Measurements from ENCODE around the gene NDST1.

NDST1 gene

DNA sequence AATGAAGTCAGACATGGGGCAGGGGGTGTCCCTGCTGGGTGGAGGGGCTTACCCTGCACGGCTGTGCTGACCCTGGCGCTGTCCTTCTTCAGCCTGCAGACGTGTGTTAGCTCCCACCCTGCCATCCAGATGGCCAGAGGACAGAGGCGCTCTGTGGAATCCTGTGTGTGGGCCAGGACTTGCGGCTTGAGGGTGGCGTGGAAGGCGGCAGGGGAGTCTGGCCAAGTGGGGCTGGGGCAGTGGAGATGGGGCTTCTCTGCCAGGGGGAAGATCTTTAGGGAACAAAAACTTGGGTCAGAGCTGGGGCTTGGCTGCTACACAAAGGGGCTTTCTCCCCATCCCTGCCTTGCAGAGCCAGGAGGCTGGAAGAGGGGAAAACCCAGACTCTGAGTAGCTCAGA lies 86.1 kb downstream of the NDST1 start:
- no peak for DNase-seq

DNA sequence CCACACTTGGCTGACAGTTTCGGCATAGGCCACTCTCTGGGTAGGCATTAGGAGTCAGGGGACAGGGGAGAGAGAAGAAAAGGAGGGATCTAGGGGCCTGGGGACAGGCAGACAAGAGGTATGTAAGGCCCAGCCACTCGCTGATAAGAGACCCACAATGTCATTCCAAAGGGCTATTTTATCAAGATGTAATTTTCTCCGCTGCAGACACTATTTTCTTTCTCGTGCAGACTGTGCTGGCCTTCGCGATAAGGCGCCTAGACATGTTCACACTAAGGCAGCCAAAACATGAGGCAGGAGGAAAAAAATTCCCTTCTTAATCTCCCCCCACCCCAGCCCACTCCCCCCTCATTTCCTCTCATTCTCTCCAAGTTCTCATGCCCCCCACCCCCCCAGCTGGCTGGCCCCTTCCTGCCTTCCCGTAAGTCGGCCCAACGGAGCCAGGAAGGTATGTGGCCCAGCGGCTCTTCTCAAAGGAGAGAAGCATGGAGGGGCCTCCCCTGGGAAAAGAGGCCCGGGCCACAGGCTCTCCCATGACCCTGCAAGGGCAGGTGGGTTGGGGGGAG lies 87.6 kb downstream of the NDST1 start:
- DNase-seq, result no peak

DNA sequence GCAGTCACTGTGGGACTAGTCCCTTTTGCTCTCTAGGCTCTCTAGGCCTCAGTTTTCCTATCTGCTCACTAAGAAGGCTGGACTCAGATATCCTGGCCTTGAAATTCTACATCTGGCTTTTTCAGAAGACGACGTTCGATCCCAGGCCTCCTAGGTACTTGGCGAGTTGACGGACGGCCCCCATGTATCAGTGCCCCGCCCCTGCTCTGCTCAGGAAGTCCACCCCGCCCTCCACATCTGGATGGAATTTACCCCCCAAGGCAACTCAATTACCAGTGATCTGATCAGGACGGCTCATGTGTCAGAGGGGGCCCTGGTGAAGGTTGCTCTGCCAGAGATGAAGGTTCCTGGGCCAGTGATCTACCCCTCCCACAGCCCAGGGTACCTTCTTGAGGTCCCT lies 88.4 kb downstream of the NDST1 start:
- no peak for DNase-seq

DNA sequence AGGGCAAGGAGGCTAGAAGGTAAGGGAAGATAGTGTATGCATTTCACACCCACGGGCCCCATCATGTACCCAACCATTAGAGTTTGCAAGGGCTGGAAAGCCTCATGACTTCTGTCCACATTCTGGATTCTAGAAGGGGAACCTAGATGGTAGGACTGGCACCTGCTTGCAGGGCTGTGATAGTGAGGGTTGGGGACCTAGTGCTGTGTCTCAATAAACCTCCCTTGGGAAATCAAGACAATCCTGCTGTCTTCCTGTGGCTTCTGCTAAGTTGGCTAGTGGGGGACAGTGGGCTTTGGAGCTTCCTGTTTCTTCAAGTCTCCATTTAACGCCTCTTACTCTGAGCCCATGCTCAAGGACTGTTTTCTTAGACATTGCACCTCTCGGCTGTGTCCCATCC lies 88.9 kb downstream of the NDST1 start:
- DNase-seq, result no peak

DNA sequence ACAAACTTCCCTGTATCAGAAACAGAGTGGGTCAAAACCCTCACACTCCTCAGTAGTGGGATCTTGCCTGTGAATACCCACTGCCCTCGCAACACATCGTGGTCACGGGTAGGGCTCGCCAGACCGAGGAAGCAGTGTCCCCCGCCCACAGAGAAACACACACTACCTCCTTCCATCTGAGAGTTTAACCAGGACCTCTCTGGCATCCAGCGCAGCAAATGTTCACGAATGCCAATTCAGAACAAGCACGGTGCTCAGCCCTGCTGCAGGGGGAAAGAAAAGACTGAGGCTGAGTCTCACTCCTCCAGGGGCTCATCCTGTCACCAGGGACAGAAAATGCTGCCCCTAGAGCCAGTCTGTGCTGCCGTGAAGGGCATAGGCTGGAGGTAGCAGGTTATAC lies 90.1 kb downstream of the NDST1 start:
- no peak for DNase-seq

DNA sequence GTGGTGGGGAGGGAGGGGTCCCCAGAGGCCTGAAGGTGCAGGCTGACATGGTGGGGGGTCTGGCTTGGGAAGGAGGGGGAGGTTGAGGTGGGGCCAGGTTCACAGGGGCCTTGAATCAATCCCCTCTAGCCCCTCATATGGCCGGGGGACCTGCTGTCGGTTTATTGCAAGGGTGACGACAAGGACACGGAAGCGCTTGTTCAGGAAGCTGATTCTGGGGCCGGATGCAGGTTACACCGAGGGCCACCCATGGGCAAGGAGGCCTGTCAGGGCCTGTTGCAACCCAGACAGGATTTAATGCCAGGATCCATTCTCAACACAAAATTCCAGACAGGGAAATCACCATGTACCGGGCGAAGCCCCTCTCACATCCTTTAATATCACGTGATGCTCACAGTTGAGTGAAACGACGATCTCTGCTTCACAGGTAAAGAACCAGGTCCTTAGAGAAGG lies 90.9 kb downstream of the NDST1 start:
- no peak for DNase-seq

DNA sequence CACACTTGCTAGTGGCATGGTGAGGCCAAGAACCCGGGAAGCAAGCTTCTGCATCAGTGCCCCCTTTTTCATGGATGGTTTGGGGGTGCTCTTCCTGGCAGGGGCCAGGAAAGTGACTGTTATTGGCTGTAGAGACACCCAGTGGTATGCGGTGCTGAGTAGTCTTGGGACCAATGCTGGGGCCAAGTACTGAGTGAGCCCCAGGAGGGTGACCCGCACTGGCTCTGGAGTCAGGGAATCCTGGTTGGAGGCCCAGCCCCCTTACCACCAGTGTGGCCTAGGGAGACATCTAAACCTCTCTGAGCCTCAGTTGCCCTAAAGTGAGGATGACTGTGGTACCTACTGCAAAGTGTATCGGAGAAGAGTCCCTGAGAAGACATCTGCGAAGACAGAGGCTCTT lies 91.3 kb downstream of the NDST1 start:
- no peak for DNase-seq

DNA sequence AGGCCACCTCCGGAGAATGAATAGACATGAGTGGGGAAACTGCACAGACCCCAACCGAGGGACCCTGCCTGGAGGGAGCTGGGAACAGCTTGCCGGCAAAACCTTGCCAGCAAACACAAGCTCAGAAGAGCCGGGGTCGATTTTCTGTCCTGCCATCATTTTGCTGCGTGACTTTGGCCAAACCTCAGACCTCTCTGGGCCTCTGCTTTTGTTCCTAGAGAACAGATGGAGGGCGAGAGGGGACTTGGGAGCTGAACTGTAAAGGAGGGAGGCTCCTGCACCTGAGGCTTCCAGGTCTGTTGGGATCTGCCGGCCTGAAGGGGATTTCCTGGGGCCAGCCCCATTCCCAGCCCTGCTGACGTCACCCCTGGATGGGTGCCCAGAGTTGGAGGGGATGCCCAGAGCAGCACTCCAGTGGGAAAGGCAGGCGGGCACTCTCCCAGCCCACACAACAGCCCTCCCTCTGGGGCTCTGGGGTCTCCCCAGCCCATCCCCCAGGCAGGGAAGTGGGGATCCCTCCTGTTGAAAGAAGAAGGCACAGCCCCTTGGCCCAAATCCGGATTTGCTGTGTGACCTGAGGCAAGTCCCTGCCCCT lies 92.1 kb downstream of the NDST1 start:
- DNase-seq, result peak; percentile 82

DNA sequence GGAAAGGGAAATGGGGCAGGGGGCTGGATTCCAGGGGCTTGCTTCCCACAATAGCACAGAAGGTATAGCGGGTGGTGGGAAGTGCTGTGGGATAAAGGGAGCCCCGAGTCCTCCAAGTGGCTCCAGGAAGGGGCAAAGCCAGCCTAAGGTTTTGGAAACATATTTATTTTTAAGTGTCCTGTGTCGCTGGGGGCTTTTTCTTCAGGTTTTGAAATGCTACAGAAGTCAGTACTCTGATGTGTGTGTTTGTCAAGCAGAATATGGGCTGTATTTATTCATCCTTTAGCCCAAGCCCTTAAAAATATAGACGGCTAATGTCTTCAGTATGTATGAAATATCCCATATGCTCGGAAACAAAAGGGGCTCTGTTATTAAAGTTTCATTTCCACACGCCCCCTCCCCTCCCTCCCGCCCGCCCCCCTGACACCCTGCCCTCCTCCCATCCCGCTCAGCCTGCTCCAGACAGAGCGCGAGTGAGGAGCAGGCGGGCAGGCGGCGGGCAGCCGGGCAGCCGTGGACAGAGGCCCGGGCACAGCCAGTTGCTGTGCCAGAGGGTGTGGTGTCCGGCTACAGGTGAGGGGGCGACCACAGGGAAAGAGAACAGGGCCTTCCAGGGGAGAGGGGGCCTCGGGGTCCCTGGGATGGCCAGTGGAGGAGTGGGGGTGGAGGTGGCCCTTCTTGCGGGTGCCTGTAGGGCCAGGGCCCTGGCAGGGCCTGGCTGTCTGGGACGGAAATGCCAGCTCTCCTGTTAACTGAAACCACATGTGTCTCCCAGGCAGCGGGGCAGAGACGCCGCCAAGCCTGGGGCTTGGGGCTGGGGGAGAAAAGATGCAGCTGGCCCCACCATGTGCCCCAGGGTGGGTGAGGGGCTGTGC lies 92.9 kb downstream of the NDST1 start:
- no peak for DNase-seq

DNA sequence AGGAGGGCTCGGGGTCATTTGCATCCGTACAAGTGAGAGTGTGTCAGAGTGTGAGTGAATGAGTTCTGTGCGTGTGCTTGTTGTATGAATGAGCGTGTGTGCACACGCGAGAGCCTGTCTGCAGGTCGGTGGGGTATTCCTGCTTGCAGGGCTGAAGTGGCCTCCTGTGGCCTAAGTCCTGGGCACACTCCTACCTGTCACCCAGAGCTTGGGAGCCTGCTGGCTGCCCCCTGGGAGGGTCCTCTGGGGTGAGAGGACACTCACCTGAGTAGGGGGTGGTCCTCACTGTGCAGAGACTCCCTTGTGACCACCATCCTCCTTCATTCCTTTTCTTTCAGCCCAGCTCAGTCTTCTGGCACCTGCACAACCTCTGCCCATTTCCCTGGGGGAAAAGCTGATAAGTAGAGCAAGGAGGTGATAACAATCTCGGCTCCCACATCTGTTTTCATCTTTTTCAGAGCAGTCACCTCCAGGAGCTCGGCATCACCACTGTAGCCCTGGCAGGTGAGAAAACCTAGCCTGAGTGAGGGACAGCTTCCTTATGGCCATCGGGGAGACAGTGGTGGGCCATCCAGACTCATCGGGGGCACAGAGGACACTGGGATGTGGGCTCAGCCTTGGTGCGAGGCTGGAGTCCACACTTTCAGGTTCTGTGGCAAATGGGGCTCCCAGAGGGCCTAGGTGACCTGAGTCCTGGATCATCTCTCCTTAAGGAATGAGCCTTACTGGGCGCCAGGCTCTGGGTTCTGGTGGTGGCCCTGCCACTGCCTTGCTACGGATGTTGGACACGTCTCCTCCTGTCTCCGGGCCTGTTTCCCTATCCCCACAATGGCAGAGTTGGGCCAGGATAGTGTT lies 93.8 kb downstream of the NDST1 start:
- DNase-seq, result peak; percentile 5

DNA sequence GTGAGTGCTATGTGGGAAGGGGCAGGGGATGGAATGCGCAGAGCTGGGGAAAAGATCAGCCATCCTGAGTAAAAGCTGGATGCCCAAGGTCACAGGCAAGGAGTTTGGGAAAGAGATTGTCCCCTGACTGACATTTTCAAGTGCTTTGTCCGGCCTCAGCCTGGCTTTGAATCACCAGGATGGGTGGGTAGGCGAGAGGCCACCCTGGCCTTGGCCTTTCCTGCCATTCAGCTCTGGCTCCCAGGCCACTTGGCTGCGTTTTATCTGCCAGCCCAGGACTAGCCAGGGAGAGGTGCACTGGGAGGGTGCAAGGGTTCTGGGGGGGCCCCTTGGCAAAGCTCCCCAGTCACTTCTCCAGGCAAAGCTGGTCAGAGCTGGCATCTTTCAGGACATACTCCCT lies 95.1 kb downstream of the NDST1 start:
- no peak for DNase-seq

DNA sequence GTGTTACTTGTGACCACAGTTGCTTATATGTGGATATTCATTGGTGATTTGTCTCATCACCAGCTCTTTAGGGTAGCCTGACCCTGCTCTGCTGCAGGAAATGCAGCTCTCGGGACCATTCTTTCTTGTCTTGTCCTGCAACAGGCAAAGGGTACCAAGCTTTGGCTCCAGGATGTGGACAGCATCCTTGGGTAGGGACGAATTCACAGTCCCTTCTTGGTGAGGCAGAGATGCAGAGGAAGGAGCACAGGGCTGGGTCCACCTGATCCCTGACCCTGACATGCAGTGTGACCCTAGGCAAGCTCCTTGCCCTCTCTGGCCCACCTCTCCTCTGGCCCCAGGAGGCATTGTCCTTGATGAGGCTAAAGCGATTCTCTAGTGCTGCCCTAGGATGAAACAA lies 95.6 kb downstream of the NDST1 start:
- DNase-seq, result no peak

DNA sequence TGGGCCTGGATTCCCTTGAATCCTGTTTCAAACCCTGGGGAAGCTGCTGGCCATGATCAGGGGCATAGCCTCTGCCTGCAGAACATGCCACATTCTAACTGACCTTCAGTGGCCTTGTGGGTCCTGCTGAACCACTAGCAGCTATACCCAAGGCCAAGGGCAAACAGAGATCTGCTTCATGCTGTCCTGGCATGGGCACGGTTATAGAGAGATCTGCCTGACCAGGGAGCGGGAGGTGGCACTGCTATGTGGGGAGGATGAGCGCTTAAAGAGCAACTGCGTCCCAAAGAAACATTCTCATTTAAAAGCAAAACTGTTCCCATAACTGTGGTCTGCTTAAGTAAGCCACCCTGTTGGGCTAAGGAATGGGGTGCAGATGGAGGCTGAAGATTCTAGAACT lies 96.1 kb downstream of the NDST1 start:
- no peak for DNase-seq

DNA sequence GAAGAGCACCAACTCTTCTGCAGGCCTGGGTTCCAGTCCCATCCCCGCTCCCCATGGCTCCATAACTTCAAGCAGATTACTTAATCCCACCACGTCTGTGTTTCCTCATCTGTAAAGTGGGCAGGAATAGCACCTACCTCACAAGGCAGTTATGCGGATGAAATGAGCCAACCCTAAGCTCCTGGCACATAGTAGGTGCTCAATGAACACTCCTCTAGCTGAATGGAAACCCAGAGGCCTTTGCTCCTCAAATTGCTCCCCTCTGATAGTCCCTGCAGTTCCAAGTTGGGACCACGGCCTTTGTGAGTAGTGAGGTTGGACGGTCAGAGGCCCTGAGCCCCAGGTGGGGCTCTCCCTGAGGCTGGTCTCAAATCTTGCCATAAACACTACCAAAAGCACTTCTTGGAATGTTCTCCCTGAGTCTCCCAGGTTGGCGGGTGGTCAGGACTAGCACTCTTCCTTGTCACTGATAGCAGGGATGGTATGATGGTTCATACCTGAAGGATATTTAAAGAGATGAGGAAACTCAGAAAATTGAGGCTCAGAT lies 97.0 kb downstream of the NDST1 start:
- DNase-seq, result no peak

DNA sequence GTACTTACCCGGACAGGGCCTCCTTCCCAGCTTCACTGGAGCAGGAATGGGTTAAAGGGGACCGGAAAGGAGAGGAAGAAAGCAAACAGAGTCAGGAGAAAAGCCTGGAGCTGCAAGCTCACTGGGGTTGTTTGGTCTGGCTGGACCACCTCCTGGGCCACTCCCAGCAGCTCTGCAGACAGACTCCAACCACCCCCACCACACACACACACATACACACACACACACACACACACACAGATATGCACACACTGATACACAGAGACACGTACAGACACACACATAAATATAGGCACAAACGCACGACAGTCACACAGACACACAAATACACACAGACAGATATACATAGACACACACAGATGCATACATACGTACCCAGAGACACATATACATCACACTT lies 97.6 kb downstream of the NDST1 start:
- no peak for DNase-seq

DNA sequence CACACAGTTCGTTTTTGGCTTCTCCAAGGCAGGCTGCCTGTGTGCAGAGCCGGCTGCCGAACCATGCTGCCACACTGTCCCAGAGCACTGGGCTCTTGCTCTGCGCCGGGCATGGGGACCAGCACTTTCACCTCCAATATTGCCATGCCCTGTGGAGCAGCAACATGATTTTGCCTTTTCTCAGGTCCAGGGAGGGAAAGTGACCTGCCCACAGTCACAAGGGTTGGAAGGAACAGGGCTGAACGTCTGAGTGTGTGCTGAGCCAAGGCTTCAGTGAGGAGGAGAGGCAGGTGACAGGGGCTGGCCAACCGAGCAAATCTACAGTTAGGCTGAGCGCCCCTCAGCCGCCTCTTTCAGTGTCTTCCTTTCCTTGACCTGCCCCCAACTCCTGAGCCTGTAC lies 98.5 kb downstream of the NDST1 start:
- DNase-seq, result no peak

DNA sequence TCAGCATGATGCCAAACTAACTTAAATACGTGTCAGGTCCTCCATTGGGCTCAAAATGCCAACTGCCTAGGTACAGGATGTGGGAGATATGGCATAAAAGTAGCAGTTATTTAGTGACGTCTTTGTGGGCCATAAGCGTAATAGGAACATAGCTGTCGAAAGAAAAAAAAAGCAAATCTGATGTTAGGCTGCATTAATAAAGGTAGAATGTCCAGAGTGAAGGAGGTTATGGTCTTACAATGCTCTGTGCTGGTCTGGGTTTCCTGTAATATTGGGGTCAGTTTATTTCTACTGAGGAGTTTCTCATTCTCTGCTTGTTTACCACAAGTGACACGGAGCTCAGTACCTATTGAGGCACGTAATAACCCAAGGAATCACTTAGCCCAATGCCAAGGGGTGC lies 99.2 kb downstream of the NDST1 start:
- no peak for DNase-seq
